ENCODE measurements around the gene TM4SF5.
"Not testable (repeated sequence)": the region's sequence is repeated elsewhere in the genome, so short reads cannot be mapped to it uniquely, and the experiment has no call there.

The TM4SF5 gene

DNA sequence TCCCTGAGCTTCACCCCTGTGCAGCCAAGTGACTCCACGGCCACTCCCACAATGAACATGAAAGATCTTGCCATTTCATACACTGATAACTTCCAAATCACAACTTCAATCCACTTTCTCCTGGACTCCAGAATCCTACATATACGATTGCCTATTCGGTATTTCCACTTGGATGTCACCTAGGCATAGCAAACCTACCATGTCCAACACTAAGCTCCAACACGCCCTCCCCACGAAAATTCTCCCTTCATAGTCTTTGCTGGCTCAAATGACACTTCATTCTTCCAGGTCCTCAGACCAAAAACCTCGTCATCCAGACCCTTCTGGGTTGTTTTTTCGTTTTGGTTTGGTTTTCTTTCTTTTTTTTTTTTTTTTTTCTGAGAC is 19.0 kb downstream of the TM4SF5 start:
- no peak for DNase-seq

DNA sequence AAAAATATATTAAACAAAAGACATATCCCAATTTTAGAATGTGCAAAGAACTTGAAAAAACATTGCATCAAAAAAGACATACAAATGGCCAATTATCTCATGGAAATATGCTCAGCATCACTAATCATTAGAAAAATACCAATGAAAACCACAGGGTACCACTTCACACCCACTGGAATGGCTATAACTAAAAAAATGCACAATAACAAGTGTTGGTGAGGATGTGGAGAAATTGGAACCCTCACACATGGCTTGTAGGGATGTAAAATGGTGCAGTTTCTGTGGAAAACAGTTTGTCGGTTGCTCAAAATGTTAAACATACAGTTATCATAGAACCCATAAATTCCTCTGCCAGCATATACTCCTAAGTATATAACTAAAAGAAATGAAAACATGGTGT is 23.5 kb downstream of the TM4SF5 start:
- no peak for DNase-seq

DNA sequence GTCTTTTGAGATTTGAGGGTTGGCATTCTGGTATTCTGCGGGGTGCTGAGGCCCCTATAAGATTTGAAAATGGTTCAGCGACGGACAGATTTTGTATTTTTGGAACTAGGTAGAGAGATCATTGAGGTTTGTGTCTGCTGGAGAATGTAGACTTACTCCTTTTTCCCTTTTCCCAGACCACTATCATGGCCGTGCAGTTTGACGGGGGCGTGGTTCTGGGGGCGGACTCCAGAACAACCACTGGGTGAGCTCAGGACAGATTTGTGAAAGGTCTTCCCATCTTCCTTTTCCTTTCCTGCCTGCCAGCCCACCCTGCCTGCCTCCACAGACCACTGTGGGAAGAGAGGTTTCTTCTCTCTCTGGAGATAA is 24.9 kb downstream of the TM4SF5 start:
- DNase-seq: no peak

DNA sequence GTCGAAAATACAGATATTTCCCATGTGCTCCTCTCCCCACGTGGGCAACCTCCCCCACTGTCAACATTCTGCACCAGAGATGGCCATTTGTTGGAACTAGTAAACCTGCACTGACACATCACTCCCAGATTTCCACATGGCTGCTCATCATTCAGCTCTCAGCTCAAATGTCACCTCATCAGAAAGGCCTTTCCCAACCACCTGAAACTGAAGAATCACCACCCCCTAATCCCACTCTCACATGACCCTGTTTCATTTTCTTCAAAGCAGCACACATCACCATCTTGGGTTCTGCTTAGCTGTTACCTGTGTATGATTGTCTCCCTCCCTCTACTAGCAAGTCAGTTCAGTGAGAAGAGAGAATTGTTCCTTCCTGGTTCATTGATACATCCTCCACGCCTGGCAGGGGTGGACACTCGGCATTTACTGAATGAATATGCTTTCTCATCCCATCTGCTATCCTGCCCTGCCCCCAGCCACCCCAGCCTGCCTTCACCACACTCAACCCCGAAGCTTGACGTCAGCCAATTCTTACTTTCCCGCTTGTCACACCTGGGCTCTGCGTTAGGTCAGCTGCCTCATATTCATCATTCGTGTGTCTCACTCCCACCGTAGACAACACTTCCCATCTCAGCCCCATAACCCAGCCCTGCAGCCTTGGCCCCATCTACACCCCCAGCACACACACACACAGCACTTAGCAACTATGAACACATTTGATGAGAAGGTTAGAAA is 28.9 kb downstream of the TM4SF5 start:
- no peak for DNase-seq

DNA sequence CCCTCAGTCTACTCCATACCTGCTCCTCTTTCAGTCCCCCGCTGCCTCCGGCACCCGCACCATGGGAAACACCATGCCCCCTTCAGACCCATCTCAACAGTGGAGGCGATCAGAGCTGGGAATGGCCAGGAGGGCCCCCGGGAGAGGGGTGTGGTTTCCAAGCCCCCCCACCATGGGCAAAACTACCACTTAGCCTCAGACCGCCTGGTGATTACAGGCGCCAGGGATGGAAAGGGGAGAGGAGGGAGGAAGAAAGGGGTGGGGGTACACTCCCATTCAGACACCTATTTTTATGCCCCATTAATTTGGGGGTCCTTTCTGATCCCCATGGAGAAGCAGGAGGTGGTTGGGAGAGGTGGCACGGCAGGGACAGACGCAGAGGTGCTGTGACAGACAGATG is 30.5 kb downstream of the TM4SF5 start, which contains the start of gene C17orf114:
TSS of gene C17orf114 (minus strand) at position 101 of the 400 bp plus-strand sequence.
- no peak for DNase-seq

DNA sequence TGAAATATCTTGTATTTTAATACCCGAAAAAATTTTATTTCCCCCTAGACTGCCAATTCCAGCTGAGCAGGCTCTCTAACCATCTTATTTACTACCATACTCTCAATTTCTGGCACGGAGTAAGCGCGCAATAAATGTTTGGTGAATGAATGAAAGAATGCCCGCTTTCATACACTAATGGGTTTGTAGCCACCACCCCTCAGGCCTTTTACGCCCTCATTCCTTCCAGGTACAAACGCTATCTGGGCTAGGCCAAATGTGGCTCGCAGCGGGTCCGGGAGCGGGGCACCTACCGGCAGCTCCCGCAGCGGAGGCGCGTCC is 34.7 kb downstream of the TM4SF5 start:
- DNase-seq: no peak

DNA sequence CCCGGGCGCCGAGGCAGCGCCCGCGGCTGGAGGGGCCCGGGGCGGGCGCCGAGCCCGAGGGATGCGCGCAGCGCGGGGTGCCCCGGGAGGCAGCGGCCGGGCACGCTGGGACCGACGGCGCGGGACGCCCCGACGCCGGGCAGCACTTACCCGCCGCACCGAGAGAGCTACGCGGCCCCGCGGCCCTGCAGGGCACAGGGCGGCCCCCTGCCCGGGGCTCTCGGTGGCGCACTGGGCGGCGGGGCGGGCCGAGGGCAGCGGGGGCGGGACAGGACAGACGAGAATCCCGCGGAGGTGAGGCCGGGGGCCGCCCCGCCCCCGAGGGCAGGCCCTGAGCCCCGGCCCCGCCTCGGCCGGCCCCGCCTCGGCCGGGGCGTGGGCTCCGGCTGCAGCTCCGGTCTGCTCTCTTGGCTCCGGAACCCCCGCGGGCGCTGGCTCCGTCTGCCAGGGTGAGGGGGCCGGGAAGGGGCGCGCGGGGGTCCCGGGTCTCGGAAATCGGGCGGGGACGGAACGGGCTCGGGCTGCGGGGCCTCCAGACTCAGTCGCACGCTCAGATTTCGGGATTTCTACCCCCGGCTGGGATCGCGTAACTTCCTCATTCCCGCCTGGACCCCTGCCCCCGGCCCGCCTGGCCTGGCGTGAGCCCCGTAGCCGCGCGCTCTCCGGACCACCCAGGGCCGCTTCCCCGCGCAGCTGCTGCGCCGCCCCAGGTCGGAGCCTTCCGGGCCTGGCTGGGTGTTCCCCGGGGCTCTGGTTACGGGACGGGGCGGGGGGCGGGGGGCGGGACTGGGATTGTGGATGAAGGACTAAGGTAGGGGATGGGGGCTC is 35.3 kb downstream of the TM4SF5 start, which contains the start of gene PLD2:
TSS of gene PLD2 (plus strand) at position 376 of the 828 bp plus-strand sequence. CDS start 621 bp downstream, outside the sequence.
- no peak for DNase-seq

DNA sequence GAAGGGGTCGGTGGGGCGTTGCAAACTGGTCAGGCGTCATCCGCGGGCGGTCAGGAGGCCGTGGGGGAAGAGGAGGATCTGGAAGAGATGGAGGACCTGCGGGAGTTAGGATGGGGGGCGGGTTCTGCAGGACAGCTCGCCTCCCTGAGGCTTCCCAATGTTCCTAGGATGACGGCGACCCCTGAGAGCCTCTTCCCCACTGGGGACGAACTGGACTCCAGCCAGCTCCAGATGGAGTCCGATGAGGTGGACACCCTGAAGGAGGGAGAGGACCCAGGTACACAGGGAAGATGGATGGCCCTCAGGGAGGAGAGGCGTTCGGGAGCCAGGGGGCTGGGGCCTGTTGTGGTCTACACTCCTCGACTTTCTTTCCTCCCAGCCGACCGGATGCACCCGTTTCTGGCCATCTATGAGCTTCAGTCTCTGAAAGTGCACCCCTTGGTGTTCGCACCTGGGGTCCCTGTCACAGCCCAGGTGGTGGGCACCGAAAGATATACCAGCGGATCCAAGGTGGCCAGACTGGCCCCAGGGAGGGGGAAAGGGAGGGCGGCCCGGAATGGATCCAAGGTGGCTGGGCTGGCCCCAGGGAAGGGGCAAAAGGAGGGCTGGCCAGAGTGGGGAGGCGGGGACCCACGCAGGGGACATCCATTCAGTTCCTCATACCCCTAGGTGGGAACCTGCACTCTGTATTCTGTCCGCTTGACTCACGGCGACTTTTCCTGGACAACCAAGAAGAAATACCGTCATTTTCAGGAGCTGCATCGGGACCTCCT is 36.1 kb downstream of the TM4SF5 start:
- DNase-seq: no peak

DNA sequence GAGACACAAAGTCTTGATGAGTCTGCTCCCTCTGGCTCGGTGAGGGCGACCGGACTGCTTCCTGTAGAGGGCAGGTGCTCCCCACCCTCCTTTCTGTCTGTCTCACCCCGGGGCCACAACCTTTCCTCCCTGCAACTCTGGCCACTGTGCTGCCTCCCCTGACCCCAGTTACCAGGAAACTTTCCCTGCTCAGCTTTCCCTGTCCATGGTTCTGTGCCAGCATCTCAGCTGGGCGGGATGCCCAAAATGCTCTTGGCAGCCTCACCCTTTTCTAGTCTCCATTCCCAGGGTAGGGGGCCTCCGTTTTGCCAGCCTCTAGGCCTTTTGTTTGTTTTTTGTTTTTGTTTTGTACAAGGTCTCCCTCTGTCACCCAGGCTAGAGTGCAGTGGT is 36.7 kb downstream of the TM4SF5 start:
- no peak for DNase-seq

DNA sequence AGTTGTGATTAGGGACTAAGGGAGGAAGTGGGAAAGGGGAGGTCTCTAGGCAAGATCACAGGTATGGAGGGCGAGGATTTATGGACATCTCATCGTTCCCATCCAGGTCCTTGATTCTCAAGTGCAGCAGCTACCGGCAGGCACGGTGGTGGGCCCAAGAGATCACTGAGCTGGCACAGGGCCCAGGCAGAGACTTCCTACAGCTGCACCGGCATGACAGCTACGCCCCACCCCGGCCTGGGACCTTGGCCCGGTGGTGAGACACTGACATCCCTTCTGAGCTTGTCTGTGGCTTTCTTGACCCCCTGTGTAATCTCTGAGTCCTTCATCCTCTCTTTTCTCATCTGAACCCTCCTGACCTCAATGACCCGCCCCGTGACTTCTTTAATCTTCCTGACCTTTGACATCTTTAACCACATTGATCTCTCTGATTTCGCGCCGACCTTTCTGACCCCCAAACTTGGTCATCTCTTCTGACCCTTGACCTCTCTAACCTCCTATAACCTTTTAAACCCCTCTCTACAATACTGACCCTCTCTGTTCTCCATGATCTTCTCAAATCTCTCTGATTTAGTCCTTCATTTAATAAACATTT is 39.1 kb downstream of the TM4SF5 start:
- no peak for DNase-seq

DNA sequence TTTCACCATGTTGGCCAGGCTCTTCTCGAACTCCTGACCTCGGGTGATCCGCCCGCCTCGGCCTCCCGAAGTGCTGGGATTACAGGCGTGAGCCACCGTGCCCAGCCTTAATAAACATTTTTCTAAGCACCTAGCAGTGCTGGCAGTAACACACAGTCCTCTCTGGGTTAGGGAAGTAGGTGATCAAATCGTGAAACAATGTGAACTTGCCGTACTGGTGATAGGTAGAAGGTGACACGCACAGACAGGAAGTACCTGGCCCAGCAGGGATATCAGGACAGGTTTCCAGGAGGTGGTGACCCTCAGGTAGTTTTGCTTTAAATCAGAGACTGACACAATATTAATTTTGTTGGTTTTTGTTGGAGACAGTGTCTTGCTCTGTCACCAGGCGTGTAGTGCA is 39.8 kb downstream of the TM4SF5 start:
- no peak for DNase-seq

DNA sequence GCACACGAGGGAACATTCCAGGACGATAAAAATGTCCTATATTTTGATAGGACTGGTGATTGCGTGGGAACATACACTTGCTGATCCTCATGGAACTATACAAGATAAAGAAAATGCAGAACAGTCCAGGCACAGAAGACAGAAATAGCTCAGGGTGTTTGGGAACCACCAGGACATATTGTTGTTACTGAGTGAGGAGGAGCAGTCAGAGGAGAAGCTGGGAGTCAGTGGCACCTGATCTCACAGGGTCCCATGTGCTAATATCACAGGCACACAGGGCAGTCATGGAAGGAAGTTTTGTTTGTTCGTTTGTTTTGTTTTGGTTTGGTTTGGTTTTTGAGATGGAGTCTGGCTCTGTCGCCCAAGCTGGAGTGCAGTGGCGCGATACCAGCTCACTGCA is 41.0 kb downstream of the TM4SF5 start:
- DNase-seq: no peak

DNA sequence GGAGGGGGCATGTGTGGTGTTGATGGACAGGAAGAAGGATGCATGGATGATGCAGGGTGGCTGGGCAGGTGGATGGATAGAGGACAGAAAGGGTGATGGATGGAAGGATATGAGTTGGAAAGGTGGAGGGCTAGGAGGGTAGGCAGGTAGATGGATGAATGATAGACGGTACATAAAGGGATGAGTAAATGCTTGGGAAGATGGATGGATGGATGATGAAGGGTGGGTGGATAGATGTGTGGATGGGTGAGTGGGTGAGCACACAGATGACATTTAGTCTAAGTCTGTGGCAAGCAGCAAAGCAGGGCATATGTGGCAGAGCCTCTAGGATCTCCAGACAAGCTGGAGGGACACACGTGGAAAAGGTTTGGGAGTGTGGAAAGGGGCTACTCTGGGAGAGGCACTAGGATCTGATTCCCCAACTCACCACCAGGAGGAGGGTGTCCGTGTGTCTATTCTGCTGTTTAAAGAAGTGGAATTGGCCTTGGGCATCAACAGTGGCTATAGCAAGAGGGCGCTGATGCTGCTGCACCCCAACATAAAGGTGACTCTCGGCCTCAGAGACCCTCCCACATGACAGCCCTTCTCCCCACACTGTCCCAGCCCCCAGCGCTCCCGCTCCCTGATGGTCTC is 43.5 kb downstream of the TM4SF5 start:
- DNase-seq: no peak

DNA sequence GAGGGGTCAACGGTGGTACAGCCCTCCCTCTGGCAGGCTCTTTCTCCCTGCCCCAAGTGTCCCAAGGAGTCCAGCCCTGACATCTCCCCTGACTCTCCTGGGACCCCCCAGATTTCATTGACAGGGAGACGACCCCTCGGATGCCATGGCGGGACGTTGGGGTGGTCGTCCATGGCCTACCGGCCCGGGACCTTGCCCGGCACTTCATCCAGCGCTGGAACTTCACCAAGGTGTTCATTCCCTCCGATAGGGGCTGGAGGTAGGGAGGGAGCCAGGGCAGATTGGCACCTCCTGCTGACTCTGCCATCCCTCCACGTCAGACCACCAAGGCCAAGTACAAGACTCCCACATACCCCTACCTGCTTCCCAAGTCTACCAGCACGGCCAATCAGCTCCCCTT is 45.1 kb downstream of the TM4SF5 start:
- no peak for DNase-seq

DNA sequence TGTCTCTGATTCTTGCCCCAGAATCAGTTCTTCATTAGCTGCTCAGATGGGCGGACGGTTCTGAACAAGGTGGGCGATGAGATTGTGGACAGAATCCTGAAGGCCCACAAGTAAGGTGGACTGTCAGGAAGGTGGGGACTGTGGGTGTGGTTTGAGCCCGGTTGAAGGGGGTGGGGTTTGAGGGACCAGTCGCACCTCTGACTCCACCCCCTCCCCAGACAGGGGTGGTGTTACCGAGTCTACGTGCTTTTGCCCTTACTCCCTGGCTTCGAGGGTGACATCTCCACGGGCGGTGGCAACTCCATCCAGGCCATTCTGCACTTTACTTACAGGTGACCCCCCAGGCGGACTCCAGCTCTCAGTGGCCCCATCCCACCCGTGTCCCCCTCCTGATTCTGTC is 46.6 kb downstream of the TM4SF5 start:
- DNase-seq: no peak

DNA sequence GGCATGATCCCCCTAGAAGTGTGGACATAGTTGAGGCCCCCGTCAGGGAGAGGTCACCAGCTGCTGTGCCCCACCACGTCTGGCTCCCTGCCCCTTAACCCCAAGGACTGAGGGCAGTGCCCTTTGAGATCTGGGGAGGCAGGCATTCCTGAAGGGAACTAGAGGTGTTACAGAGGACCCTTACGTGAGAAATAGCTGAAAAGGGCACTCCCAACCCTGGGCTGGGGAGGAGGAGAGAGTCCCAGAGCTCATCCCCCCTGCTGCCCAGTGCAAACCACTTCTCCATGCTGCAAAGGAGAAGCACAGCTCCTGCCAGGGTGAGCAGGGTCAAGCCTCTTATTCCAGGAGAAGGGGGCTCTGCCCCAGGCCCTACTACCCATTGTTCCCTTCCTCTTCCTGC is 51.1 kb downstream of the TM4SF5 start:
- no peak for DNase-seq

DNA sequence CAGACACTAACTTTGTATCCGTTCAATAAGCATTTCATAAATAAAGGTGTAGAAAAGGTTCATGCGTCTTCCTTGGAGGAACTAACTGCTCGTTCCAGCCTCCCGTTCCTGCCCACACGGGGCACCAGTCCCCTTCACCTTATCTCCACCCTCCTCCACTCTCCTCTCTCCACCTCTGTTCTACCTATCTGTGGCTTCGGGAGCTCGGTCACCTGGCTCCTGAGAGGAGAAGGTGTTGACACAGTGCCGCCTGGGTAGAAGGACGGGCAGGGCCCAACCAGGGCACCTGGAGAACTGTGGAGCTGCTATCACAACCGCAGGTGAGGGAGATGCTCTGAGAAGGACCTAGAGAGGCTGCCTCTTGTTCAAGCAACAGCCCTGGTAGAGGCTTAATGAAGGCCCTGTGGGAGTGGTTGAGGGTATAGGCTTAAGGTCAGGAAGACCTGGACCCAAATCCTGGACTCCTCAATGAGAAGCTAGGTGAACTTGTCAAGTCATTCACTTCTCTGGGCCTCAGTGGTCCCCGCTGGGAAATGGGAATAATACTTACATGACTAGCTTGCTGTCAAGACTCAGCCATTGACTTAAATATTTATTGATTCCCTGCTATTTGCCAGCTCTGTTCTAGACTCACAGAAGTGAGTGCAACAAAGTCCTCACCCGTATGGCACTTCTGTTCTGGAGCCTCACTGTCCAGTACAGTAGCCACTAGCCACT is 51.8 kb downstream of the TM4SF5 start:
- no peak for DNase-seq

DNA sequence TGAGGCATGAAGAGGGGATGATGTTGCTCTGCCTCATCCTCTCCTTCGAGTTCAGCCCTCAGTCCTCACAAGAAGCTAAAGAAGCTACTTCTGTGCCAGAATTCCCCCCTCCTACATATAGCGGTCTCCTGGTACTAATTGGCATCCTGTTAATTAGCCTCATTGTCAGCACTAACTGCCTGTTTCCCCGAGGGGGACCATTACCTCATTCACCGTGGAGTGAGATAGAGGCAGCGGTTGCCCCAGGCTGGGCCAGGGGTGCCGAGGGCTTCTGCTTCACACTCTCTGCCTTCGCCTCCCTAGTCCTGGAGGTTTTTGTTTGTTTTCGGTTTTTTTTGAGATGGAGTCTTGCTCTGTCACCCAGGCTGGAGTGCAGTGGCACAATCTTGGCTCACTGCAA is 55.7 kb downstream of the TM4SF5 start:
- no peak for DNase-seq

DNA sequence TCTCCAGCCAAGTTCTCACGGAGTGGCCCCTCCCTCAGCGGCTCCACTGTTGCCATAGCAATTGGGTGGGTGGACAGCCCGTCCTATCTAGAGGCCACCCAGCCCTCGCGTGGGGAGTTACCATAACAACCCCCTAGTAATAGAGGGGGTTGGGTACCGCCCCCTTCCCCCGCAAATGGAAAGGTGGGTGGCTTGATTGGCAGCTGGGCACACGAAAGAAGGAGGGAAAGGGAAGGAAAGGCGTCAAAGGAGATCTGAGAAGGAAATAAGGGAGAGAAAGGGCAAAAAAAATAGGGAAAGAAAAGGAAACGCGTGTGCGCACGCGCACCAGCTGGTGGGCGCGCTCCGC is 61.1 kb downstream of the TM4SF5 start:
- not testable (repeated sequence) for DNase-seq

Data from NCI-H1436 treated with DMSO at 0.1 percent for 48 hours (cell line).